A549 (cell line): ENCODE data around the gene IL1B.

Source experiments
- CTCF ChIP-seq: fragments of >200 bp; sonication (Bioruptor Twin); formaldehyde crosslinking; IDR thresholded peaks from 3 replicates; pipeline ENCODE4 v1.5.1; 2016
- EP300 ChIP-seq, 2 experiments: fragments of >200 bp; sonication (Bioruptor Twin); formaldehyde crosslinking; IDR thresholded peaks; 2 replicates in 1 of 2; 3 replicates in 1 of 2; pipeline ENCODE4 v1.6.1; 2016 to 2017
- HDAC2 ChIP-seq: fragments of 200-600 bp; sonication (generic); IDR thresholded peaks from 2 replicates; pipeline ENCODE4 v1.6.1; 2016
- KDM1A ChIP-seq: fragments of 200-600 bp; sonication (generic); IDR thresholded peaks from 2 replicates; pipeline ENCODE4 v1.6.1; 2016; ENCODE audit warnings: low read depth, mild to moderate bottlenecking
- MAX ChIP-seq: IDR thresholded peaks from 2 replicates; pipeline ENCODE4 v1.6.1; 2012
- NPAS2 ChIP-seq: fragments of 250-450 bp; sonication (Bioruptor Pico); IDR thresholded peaks from 2 replicates; pipeline ENCODE4 v1.8.0; 2022; ENCODE audit warnings: mild to moderate bottlenecking, moderate library complexity, borderline replicate concordance
- SMC3 ChIP-seq: fragments of >200 bp; sonication (Bioruptor Twin); formaldehyde crosslinking; IDR thresholded peaks from 3 replicates; pipeline ENCODE4 v1.6.1; 2018; ENCODE audit warnings: inconsistent platforms

- TF ChIP-seq KDM1A (no peak), HDAC2 (no peak), MAX (no peak), EP300 (IDR thresholded peaks at IDR 0.05) (no peak), NPAS2 (CRISPR knock-in tag) (no peak), CTCF (no peak), SMC3 (no peak)
Observed at GRCh38 chr2:112841295-112842044, 4.9 kb upstream of the IL1B start.
